NCI-H748 (cell line): ENCODE measurements around the gene SLC28A2.

Experiments used
- DNase-seq: peaks from one replicate; lab custom pipeline; 2025; ENCODE audit not compliant: unreplicated experiment; lab: John Stamatoyannopoulos, UW

SLC28A2 gene

GRCh38 chr15:45320581-45321205 lies 68.7 kb downstream of the SLC28A2 start:
- DNase-seq = no peak

GRCh38 chr15:45326280-45326679 lies 74.2 kb downstream of the SLC28A2 start:
- DNase-seq = no peak

- DNase-seq = peak; percentile 53
Observed at GRCh38 chr15:45326741-45327140, 74.7 kb downstream of the SLC28A2 start.
